HT-29 (cell line): ENCODE results near the gene TSPAN7. TPM values are rescaled to one million over a fixed set of nuclear protein-coding genes. Genes with fewer than 3 reads are reported as not detected.

Experiments
- DNase-seq: peaks from one replicate; pipeline ENCODE4 v3.0.0-alpha.2; 2015; ENCODE audit warnings: low spot score
- total RNA-seq: library from RNA; depleted of rRNA; stranded (reverse); fragments of >200 nt; shearing (Covaris generic); gene quantifications from 2 replicates; pipeline ENCODE4 v1.2.3, GENCODE V29; 2014

TSPAN7 gene
- total RNA-seq, 1 experiment from 2014 or later: not detected

GRCh38 chrX:38594434-38594833 lies 33.1 kb downstream of the TSPAN7 start:
- DNase-seq: no peak

DNA sequence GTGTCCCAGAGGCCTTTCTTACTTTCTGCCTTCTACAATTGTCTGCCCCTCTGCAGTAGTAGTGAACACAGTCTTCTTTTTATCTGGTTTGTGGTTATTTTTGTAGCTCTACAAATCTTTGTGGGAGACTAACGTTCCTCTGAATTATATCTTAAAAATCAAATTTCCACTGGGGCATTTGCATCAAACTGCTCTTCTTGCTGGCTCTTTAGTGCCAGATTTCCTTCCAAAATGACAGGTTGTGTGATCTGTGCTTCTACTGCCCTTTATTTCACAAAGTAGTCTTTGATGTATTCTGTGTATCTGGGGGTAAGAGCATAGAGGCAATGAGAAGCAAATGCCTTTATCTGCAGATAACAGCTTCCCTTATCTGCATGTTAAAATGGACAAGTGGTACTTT lies 34.5 kb downstream of the TSPAN7 start:
- DNase-seq: no peak

GRCh38 chrX:38596939-38597338 lies 35.6 kb downstream of the TSPAN7 start:
- no peak for DNase-seq

DNA sequence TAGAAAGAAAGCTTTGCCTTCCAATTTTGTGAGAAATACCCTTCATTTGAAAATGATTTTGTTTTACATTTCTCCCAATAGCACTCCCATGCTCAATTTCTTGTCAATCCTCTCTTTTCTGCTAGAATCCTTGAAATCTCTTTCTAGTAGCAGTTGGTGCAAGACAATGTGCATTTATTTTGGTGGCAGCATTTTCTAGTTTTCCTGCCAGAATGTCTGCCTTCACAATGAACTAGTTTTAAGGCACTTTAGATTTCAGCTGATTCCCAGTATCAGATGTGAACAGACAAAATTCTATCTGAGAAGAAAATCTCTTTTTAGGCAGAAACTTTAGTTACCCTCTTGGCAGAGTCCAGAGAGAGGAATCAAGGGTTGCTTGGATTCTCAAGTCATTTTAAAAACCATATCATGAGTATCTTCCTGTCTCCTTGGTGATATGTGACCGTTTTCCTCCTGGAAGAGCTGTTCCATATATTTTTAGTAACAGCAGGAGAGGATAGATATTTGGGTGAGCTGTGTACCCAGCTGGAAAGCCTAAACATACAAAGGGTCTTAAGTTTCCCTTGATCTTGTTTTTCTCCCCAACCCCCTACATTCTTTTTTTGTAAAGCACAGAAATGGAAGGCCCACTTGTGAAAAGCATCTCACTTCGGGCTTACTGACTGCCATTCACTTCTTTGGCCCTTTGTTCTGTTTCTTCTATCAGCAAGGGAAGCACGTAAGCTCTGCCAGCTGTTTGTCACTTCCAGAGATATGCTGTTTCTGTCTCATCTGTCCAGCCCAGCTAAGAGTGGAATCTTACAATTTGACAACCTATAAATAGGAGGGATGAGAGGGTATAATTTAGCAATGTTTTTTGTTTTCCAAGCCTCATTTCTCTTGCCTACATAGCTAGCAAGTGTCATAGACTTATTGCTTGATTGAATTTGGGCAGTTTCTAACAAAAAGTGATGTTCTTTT lies 38.7 kb downstream of the TSPAN7 start:
- DNase-seq: no peak

- DNase-seq: no peak
Observed at GRCh38 chrX:38601866-38602265, 40.5 kb downstream of the TSPAN7 start.

- DNase-seq: no peak
Observed at GRCh38 chrX:38606821-38607220, 45.5 kb downstream of the TSPAN7 start.

DNA sequence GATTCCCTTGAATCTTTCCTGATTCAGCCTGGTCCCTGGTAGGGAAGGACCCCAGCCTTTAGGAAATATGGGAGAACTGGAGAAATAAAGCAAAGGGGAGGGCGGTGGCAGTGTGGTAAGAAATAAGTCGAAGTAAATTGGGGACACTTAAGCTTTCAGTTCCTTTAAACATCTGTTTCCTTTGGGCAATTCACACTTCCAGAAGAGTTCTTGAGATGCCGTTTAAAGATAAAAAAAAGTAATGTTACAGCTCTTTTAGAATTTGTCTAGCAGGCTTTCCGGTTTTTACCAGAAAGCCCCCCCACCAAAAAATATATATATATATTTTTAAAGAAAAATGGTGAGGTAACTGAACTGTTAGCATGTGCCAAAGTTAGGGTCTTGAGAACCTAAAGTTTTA lies 46.6 kb downstream of the TSPAN7 start:
- DNase-seq: no peak

DNA sequence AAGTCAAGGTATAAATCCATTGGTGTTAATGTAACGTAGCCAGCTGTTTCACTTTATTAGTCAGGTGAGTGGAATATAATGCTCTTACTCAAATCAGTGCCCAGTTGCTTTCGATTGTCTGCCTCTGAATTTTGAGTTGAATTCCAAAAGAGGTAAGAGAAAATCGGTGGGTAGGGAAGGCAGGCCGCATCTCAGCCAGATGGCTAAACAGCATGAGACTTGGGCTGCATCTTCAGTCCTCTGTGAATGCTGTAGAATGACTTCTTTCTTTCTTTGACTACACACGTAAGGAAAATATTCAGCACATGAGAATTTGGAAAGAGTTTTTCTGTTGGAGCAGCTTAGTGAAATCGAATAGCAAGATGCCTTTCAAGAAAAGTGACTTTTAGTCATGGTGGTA lies 49.5 kb downstream of the TSPAN7 start:
- DNase-seq: no peak

GRCh38 chrX:38612281-38612680 lies 50.9 kb downstream of the TSPAN7 start:
- DNase-seq: no peak

DNA sequence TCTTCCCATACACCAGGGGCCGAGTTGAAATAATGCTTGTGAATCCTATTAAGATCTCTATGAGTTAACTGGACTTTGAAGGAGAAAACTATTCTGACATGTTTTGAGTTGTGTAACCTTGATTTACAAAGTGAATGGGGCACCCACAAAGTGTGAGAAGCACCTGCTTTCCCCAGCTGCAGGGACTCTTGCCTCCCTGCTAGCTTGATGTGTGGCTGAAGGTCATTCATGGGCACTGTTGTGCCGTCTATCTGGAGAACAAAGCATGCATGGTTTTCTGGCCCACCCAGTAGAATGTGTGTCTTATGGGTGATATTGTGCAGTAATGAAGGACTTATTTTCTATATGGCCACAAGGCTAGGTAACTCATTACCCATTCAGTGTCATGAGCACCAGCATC lies 53.1 kb downstream of the TSPAN7 start:
- no peak for DNase-seq

- no peak for DNase-seq
Observed at GRCh38 chrX:38616904-38617303, 55.6 kb downstream of the TSPAN7 start.

- no peak for DNase-seq
Observed at GRCh38 chrX:38618180-38618579, 56.8 kb downstream of the TSPAN7 start.

DNA sequence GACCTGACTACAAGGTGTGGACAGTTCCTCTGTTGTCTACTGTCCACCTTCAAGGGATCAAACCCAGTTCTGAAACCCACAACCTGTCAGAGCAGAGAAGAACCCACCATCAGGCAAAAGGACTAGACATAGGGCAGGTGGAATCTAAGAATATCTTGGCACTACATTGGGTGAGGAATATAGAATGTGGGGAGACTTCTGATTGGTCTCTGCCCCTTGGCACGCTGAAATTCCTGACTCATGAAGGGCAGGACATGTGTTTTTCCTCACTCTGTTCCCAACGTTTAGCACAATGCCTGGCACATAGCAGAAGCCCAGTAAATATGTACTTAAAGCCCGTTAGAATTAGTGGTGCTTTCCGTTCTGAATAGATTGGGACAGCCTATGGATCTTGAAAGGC lies 59.3 kb downstream of the TSPAN7 start:
- DNase-seq: no peak

DNA sequence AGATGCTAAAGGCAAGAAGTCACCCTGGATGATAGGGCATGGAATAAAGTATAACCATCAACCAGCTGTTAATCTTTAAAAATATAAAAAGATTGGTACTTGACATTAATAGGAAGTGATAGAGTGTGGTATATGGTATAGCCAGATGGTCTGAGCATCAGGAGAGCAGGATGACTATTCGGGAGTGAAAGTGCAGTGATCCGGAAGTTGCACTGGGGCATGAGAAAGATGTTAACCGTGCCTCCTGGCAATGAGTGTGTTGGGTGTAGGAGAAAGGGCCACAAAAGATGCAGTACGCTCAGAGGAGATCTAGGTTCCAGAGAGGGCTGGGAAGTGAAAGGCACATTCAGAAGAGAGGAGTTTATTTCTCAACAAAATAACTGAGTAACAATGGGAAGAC lies 65.0 kb downstream of the TSPAN7 start:
- DNase-seq: no peak

DNA sequence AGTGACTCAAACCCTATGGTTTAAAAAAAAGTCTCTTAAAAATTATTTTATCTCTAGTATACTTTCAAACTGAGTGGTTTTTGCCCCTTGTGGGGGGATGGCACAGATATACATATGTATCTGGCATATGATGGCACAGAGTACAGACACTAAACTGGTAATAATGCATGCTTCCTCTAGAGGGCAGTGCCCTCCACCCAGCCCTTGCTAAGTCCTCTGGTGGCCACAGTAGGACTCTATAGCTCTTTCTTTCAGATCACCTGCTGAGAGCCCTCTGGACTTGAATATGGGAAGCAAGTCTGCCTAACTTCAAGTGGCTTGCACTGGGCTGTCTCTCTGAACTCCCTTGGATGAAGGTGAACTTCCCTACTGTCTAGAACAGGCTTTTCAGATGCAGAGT lies 66.3 kb downstream of the TSPAN7 start:
- DNase-seq: peak; percentile 50

- no peak for DNase-seq
Observed at GRCh38 chrX:38628587-38628986, 67.2 kb downstream of the TSPAN7 start.

DNA sequence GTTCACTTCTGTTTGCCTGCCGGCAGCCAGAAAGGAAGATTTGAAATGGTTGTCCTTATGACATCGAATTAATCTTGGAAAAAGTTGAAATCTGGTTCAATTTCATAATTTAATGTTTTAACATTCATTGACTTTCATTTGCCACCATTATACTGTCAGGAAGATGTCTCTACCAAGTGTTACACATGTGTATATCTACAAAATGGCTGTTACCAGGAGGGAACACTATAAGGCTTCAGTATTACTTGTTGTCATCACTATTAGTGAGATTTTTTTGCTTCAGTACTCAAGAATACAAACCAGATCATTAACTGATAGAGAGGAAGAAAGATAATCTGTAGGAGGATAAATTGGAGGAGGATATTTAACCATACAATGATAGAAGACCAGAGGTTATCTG lies 71.2 kb downstream of the TSPAN7 start:
- DNase-seq: no peak

- DNase-seq: no peak
Observed at GRCh38 chrX:38634665-38635064, 73.3 kb downstream of the TSPAN7 start.

DNA sequence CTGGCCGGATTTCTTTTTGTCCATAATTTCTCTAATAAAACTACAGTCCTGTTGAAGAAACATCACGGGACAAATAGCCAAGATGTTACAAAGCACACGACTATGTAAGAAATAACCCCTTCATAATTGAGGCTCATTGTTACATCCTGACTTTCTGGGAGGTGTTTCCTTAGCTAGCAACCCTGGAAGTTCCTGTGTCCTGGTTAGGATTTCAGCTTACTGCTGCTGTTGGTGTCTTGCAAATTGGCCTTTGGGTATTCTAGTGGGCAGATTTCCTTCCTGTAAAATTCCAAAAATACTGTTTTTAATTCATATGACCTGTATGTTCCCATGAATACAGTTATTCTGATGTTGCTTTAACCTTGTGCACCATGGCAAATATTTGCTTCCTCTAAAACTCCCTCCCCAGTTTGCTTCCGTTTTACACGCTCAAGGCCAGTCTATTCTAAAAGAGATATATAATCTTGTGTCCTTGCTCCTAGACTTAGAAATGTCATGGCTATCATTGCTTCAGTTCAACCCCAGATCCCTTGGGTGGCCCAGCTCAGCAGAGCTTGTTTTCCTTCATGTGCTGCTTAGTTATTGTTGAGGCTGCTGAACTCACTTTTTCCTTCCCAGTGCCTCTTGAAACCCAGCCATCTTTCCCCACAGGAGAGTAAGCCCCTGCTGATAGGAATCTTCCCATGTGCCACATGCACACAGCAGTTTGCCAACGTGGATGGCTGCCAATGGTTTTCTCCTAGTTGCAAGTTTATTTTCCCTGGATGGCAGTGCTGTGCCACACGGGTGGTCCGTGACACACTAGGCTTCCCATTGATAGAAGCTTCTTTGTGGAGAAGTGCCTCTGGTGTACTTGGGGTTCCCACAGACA lies 75.8 kb downstream of the TSPAN7 start:
- no peak for DNase-seq

DNA sequence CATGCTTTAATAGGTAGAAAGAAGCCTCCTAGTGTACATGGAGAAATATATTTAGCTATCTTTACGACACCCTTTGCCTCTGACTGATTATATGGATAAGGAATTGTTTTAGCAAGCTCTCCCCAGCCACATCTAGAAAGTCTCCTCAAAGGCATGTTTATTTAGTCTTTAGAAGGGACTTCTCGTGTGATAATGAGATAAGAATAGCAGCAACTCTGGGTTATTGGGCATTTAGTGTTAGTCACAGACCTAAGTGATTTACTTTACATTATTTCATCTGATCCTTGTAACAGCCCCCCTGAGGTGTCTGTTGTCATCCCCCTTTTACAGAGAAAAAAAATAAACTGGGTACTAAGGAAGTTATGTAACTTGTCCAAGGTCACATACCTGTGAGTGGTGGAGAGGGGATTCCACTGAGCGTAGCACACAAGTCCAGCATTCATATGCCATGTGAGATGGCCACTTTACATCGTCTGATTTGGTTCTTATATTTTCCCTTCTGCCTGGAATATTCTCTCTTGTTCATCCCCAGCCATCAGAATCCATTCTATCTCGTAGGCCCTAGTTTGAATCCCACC lies 77.7 kb downstream of the TSPAN7 start:
- DNase-seq: no peak

DNA sequence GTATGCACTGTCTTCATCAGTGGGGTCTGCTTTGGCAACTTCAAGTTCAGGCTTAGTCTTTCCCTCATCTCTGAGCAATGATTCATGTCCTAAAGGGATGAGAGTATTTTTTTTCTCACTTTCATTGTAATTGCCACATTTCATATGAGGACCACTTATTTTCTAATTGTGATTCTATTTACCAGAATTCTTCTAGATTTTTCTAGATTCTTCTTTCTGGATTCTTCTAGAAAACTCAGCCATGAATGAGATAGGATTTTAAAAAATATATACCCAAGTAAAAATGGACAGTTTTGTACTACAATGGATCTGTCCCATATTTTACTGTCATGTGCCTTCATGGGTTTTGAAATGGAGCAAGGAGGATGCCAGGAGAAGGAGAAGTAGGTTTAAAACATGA lies 78.4 kb downstream of the TSPAN7 start:
- no peak for DNase-seq

DNA sequence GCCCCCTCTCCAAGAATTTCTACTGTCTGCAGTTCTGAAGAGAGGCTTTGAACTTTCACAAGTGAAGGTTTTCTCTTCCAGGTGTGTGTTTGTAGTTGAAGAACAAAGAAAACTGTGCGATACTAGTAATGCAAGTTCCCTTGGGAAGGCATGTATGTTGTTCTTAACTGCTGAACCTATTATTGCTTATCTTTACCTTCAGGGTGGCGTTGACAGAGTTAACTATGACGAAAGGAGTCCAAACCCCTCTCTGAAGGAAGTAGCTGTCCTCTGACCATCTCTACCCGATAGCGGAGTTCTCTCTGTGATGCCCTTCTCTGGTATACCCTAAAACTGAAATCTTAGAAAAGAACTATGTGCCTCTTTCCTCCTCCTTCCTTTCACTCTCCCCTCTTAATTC lies 79.9 kb downstream of the TSPAN7 start:
- DNase-seq: no peak
